GM12892 (cell line): ENCODE measurements around the gene FSTL1.

Source experiments
- POLR2A ChIP-seq: IDR thresholded peaks from 2 replicates; pipeline ENCODE4 v1.6.1; 2011; ENCODE audit warnings: low read depth, low read length, control low read depth
- POLR2AphosphoS5 ChIP-seq: IDR thresholded peaks from 2 replicates; pipeline ENCODE4 v1.6.1; 2011; ENCODE audit warnings: low read depth, low read length, control low read depth
- TAF1 ChIP-seq: IDR thresholded peaks from 2 replicates; pipeline ENCODE4 v1.6.1; 2011; ENCODE audit warnings: low read depth, mild to moderate bottlenecking, control low read depth, low read length, borderline replicate concordance

DNA sequence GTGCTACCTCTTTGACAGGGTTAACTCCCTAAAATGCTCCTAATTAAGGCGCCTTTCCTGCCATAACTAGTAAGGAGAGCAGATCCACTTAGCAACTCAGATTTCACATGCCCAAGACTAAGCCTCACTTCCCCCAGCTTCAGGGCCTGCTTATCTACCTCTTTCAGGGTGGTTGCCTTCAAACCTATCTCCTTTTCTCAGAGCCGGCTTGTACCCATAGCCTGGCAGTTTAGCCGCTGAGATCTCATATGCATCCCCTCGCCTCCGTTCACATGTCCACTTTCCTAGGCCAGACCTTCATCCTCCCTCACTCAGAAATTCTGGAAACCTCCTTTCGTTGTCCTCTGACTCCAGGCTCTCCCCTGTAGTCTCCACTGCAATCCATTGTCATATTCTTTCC is 1.0 kb upstream of the FSTL1 start:
- TF ChIP-seq POLR2A (no peak), TAF1 (no peak), POLR2AphosphoS5 (no peak)
